ENCODE results near the gene UBP1.

The UBP1 gene

DNA sequence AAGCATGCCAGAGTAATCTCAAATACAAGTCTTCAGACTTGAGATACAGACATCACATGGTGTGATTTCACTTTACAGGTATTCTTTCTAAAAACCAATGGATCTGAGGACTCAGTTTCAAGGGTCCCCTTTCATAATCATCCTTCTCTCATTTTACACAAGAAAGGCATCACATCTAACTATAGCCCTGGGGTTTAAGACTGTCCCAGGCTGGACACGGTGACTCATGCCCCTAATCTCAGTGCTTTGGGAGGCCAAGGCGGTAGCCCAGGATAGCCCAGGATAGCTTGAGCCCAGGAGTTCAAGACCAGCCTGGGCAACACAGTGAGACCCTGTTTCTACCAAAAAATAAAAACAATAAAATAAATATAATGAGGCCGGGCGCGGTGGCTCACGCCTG is 36.4 kb downstream of the UBP1 start:
- no peak for DNase-seq (ENCODE audit: low read depth, low spot score)
- H3K36me3 ChIP-seq (ENCODE audit: insufficient read depth, low read length) = peaks cover 52% of the 10 kb centered on the region; the same call in 1 of the 2 replicates
- H3K9ac ChIP-seq (ENCODE audit: insufficient read length) = no peak overlapping the region
- H3K27ac ChIP-seq = no peak overlapping the region
- TF ChIP-seq POLR2AphosphoS5 (IDR thresholded peaks at IDR 0.05; ENCODE audit: borderline replicate concordance, low read depth, low read length) = no peak
- TF ChIP-seq FOXP2 (optimal IDR thresholded peaks at IDR 0.05; ENCODE audit: control extremely low read depth, extremely low read length, insufficient read depth) = no peak
- no peak for TF ChIP-seq EZH2 (IDR thresholded peaks at IDR 0.05)
- H3K4me3 ChIP-seq = no peak overlapping the region
- no peaks in the 10 kb centered on the region for H3K9me3 ChIP-seq (ENCODE audit: low read depth, low read length)

DNA sequence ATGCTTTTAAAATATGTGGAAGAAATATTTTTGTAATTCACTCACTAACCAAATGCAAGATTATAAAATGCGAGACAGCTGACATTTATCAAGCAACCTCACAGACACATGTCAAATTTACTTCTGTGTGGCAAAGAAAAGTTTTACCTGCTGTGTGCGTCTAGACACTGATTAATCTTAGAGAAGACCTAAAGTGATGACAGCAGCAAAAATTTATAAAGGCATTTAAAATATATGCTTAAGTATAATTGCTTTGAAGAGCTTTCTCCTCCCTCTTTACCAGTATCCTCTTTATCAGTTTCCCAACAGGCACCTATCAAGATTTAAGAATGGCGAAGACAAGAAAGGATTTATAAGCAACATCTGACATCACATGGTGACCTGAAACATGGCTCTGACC is 37.3 kb downstream of the UBP1 start:
- no peak overlapping the region for H3K9ac ChIP-seq (ENCODE audit: insufficient read length)
- no peak overlapping the region for H3K27ac ChIP-seq
- peaks cover 49% of the 10 kb centered on the region; the same call in 1 of the 2 replicates for H3K36me3 ChIP-seq (ENCODE audit: insufficient read depth, low read length)
- no peak for DNase-seq (ENCODE audit: low read depth, low spot score)
- TF ChIP-seq EZH2 (IDR thresholded peaks at IDR 0.05) (no peak), FOXP2 (optimal IDR thresholded peaks at IDR 0.05; ENCODE audit: control extremely low read depth, extremely low read length, insufficient read depth) (no peak), POLR2AphosphoS5 (IDR thresholded peaks at IDR 0.05; ENCODE audit: borderline replicate concordance, low read depth, low read length) (no peak)
- H3K4me3 ChIP-seq = no peak overlapping the region
- H3K9me3 ChIP-seq (ENCODE audit: low read depth, low read length) = no peaks in the 10 kb centered on the region

DNA sequence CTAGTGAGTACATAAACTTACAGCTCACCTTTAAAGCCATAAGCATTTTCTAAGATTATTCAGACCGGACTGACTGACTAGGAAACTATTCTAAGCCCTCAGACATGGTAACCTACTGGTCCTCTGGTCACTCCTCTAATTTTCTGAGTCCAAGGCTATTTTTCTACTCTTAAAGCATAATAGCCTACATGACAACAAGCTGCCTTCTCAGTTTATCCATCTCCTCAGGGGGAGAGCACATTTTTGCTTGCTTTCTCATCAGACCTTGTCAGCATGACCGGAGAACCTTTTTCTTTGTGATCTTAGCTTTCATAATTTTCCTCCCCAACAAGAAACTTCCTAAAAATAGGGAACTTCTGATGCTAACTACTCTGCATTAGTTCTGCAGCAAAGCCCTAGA is 38.4 kb downstream of the UBP1 start:
- Histone ChIP-seq H3K4me3 (no peak overlapping the region), H3K9ac (ENCODE audit: insufficient read length) (no peak overlapping the region), H3K36me3 (ENCODE audit: insufficient read depth, low read length) (peaks cover 51% of the 10 kb centered on the region; the same call in 1 of the 2 replicates), H3K27ac (no peak overlapping the region), H3K9me3 (ENCODE audit: low read depth, low read length) (no peaks in the 10 kb centered on the region)
- no peak for TF ChIP-seq EZH2 (IDR thresholded peaks at IDR 0.05)
- no peak for TF ChIP-seq FOXP2 (optimal IDR thresholded peaks at IDR 0.05; ENCODE audit: control extremely low read depth, extremely low read length, insufficient read depth)
- TF ChIP-seq POLR2AphosphoS5 (IDR thresholded peaks at IDR 0.05; ENCODE audit: borderline replicate concordance, low read depth, low read length) = no peak
- DNase-seq (ENCODE audit: low read depth, low spot score) = no peak

DNA sequence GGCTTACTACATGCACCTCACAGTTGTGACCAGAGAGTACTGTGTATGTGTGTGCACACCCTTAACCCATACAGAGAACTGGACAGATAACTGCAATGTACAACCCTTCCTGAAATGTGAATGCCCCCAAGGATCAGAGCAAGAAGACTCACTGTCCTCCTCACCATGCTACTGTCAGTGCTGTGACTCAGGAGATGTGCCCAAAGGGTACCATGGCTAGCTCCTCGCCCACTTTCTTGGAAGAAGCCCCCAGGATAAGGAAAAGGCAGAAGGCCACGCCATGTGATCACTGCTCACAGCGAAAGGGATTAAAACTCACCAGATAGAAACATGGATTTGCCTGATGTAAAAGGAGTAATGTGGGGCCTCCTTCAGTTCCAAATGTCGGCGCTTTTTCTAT is 41.8 kb downstream of the UBP1 start:
- peaks cover 55% of the 10 kb centered on the region; the same call in 1 of the 2 replicates for H3K36me3 ChIP-seq (ENCODE audit: insufficient read depth, low read length)
- TF ChIP-seq EZH2 (IDR thresholded peaks at IDR 0.05) (no peak), FOXP2 (optimal IDR thresholded peaks at IDR 0.05; ENCODE audit: control extremely low read depth, extremely low read length, insufficient read depth) (no peak), POLR2AphosphoS5 (IDR thresholded peaks at IDR 0.05; ENCODE audit: borderline replicate concordance, low read depth, low read length) (no peak)

DNA sequence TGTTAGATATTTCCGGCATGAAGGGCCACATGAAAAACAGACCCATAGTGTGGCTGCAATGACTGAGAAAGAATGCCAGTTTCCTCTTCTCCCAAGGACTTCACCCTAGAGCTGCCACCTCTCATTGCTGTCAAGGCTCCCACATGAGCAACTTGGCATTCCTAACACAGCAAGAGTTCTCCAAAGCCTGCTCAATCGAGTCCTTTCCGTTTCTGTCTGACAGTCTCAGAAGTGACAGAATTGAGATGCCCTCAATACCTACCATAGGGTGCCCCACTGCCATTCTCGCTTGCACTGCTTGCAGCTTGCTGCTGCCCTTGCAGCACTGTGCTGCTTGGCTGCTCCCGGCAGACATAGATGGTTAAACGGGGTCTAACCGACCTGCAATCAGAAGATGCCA is 44.3 kb downstream of the UBP1 start:
- peaks cover 44% of the 10 kb centered on the region; the same call in 1 of the 2 replicates for H3K36me3 ChIP-seq (ENCODE audit: insufficient read depth, low read length)
- no peak overlapping the region for H3K9ac ChIP-seq (ENCODE audit: insufficient read length)
- no peak overlapping the region for H3K4me3 ChIP-seq
- no peak for DNase-seq (ENCODE audit: low read depth, low spot score)
- no peak overlapping the region for H3K27ac ChIP-seq
- no peaks in the 10 kb centered on the region for H3K9me3 ChIP-seq (ENCODE audit: low read depth, low read length)
- TF ChIP-seq FOXP2 (optimal IDR thresholded peaks at IDR 0.05; ENCODE audit: control extremely low read depth, extremely low read length, insufficient read depth) = no peak
- TF ChIP-seq EZH2 (IDR thresholded peaks at IDR 0.05) = no peak
- TF ChIP-seq POLR2AphosphoS5 (IDR thresholded peaks at IDR 0.05; ENCODE audit: borderline replicate concordance, low read depth, low read length) = no peak

More for the DNA sequence above, 41.8 kb downstream of the UBP1 start:
- Histone ChIP-seq H3K9ac (ENCODE audit: insufficient read length) (no peak overlapping the region), H3K9me3 (ENCODE audit: low read depth, low read length) (no peaks in the 10 kb centered on the region), H3K27ac (no peak overlapping the region), H3K4me3 (no peak overlapping the region)
- no peak for DNase-seq (ENCODE audit: low read depth, low spot score)

DNA sequence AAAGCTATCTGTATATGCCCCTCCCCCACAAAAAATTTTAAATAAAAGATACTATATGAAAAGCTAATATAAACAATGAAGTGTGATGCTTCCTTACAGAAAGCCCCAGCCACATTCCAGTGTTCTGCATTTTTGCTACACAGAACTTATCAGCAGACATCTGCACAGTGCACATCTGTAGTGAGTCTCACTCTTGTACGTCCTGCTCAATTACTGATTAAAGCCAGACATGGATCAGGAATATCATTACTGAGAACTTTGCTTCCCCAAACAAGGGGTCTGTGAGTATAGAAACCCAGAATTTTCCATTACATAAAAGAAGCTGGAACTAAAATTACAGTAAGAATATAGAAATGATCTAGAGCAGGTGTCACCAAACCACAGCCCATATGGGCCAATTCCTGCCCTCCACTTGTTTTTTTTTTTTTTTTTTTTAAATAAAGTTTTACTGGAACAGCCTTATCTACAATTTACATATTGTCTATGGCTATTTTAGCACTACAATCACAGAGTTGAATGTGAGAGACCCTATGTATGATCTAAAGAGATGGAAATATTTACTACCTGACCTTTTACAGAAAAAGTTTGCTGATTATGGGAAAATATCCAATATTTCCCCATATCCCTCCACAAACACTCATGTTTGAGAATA is 45.7 kb downstream of the UBP1 start:
- peaks cover 37% of the 10 kb centered on the region; the same call in 1 of the 2 replicates for H3K36me3 ChIP-seq (ENCODE audit: insufficient read depth, low read length)
- H3K4me3 ChIP-seq = no peak overlapping the region
- TF ChIP-seq POLR2AphosphoS5 (IDR thresholded peaks at IDR 0.05; ENCODE audit: borderline replicate concordance, low read depth, low read length) = no peak
- DNase-seq (ENCODE audit: low read depth, low spot score) = no peak
- no peak overlapping the region for H3K9ac ChIP-seq (ENCODE audit: insufficient read length)
- H3K9me3 ChIP-seq (ENCODE audit: low read depth, low read length) = no peaks in the 10 kb centered on the region
- H3K27ac ChIP-seq = no peak overlapping the region

DNA sequence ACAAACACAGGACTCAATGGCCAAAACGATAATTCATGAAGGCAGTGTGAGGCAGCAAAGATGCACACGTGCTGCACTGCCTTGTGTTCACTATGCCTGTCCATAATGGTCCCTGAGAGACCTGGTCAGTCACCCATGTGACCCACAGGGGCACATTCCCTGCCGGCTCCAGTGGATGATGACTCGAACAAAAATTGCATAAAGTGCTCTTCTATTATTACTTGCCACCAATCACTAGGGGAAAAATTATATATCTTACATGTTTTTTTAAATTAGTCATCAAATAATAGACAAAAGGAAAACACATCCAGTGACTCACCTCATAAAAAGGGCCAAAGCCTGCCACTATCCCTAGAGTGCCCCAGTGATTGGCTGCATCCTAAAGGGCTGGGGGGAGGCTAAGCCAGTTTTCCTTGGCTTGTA is 47.5 kb downstream of the UBP1 start:
- Histone ChIP-seq H3K4me3 (no peak overlapping the region), H3K36me3 (ENCODE audit: insufficient read depth, low read length) (peaks cover 25% of the 10 kb centered on the region; the same call in 1 of the 2 replicates), H3K9ac (ENCODE audit: insufficient read length) (no peak overlapping the region), H3K27ac (no peak overlapping the region), H3K9me3 (ENCODE audit: low read depth, low read length) (no peaks in the 10 kb centered on the region)
- no peak for DNase-seq (ENCODE audit: low read depth, low spot score)
- TF ChIP-seq FOXP2 (optimal IDR thresholded peaks at IDR 0.05; ENCODE audit: control extremely low read depth, extremely low read length, insufficient read depth) = no peak
- no peak for TF ChIP-seq POLR2AphosphoS5 (IDR thresholded peaks at IDR 0.05; ENCODE audit: borderline replicate concordance, low read depth, low read length)
- TF ChIP-seq EZH2 (IDR thresholded peaks at IDR 0.05) = no peak

DNA sequence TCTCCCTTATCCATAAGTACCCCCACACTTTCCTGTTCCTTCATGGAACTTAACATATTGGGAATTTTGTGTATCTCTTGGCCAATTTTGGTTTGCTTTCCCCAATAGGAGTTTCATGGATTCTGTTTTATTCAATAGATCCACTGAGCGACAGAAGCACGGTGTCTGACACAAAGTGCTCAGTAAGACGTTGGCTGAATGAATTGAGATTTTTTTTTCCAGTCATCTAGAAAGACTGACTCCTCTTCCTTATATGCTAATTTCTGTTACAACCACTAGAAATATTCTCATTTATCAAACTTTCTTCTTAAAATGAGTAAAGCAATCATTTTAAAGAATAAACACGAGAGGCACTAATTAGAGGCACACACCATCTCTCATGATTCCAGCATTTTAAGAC is 48.1 kb downstream of the UBP1 start:
- Histone ChIP-seq H3K9me3 (ENCODE audit: low read depth, low read length) (no peaks in the 10 kb centered on the region), H3K4me3 (no peak overlapping the region), H3K9ac (ENCODE audit: insufficient read length) (no peak overlapping the region), H3K36me3 (ENCODE audit: insufficient read depth, low read length) (peaks cover 21% of the 10 kb centered on the region; the same call in 1 of the 2 replicates), H3K27ac (no peak overlapping the region)
- TF ChIP-seq FOXP2 (optimal IDR thresholded peaks at IDR 0.05; ENCODE audit: control extremely low read depth, extremely low read length, insufficient read depth) (no peak), EZH2 (IDR thresholded peaks at IDR 0.05) (no peak), POLR2AphosphoS5 (IDR thresholded peaks at IDR 0.05; ENCODE audit: borderline replicate concordance, low read depth, low read length) (no peak)
- no peak for DNase-seq (ENCODE audit: low read depth, low spot score)

Data from SK-N-MC (cell line).